IMR-90 (cell line): ENCODE results near the gene SMYD5. TPM values are rescaled to one million over a fixed set of nuclear protein-coding genes. Genes with fewer than 3 reads are reported as not detected.

ENCODE experiments used
- ATAC-seq: fragments of 200-7000 bp; cut with Tn5 transposase; 2 replicates; pipeline ENCODE4 v1.9.1; 2020; ENCODE audit warnings: low read depth, mild to moderate bottlenecking, moderate library complexity
- BruUV-seq: library from RNA; stranded (reverse); fragments of 400-500 nt; replicated peaks from 2 replicates; lab custom pipeline; 2021; lab: Mats Ljungman, UMichigan
- CTCF ChIA-PET: fragments of 300-600 bp; formaldehyde crosslinking; extraction: SDS; loops from one replicate; lab custom pipeline; 2021; ENCODE audit warnings: antibody characterized with exemption; lab: Yijun Ruan, JAX
- POLR2A ChIA-PET: fragments of 300-600 bp; sonication (Branson Sonifier 250); formaldehyde crosslinking; loops from one replicate; lab custom pipeline; 2022; ENCODE audit warnings: antibody characterized with exemption; ENCODE audit not compliant: unreplicated experiment; lab: Charles Lee
- DNase-seq: peaks from one replicate; pipeline ENCODE4 v3.0.0; 2013
- H2AFZ ChIP-seq: replicated peaks from 2 replicates; pipeline ENCODE3; 2013; ENCODE audit warnings: low read length, mild to moderate bottlenecking; ENCODE audit not compliant: poor library complexity
- H2AK5ac ChIP-seq: 2 replicates; pipeline ENCODE4 v1.6.1; 2013; ENCODE audit warnings: low read depth, low read length, inconsistent platforms
- H2AK9ac ChIP-seq: replicated peaks from 2 replicates; pipeline ENCODE3; 2013; ENCODE audit warnings: mild to moderate bottlenecking, low read depth, low read length, moderate library complexity; ENCODE audit not compliant: poor library complexity
- H2BK120ac ChIP-seq: 2 replicates; pipeline ENCODE4 v1.6.1; 2013; ENCODE audit warnings: low read depth, low read length, inconsistent platforms
- H2BK15ac ChIP-seq: 3 replicates; pipeline ENCODE4 v1.6.1; 2013; ENCODE audit warnings: low read depth, low read length, inconsistent platforms
- H2BK20ac ChIP-seq: 2 replicates; pipeline ENCODE4 v1.6.1; 2013; ENCODE audit warnings: low read depth, mild to moderate bottlenecking, inconsistent platforms, low read length, moderate library complexity
- H2BK5ac ChIP-seq: 2 replicates; pipeline ENCODE4 v1.6.1; 2013; ENCODE audit warnings: mild to moderate bottlenecking, low read depth, low read length, inconsistent platforms; ENCODE audit not compliant: poor library complexity, severe bottlenecking
- H3K14ac ChIP-seq: replicated peaks from 2 replicates; pipeline ENCODE4 v1.6.1; 2013; ENCODE audit warnings: low read depth, low read length, inconsistent platforms
- H3K18ac ChIP-seq: 2 replicates; pipeline ENCODE4 v1.6.1; 2013; ENCODE audit warnings: low read depth, low read length, control low read depth
- H3K23ac ChIP-seq: 2 replicates; pipeline ENCODE4 v1.6.1; 2013; ENCODE audit warnings: low read depth, low read length, inconsistent platforms
- H3K27ac ChIP-seq: 2 replicates; pipeline ENCODE4 v1.5.1; 2013; ENCODE audit warnings: mild to moderate bottlenecking, control low read depth, low read length; ENCODE audit not compliant: insufficient read depth
- H3K27me3 ChIP-seq: 2 replicates; pipeline ENCODE4 v1.6.1; 2013; ENCODE audit warnings: low read length; ENCODE audit not compliant: control insufficient read depth, insufficient read depth
- H3K36me3 ChIP-seq: 2 replicates; pipeline ENCODE4 v1.6.1; 2013; ENCODE audit warnings: low read length, mixed read lengths; ENCODE audit not compliant: control insufficient read depth, insufficient read depth
- H3K4ac ChIP-seq: 2 replicates; pipeline ENCODE4 v1.6.1; 2013; ENCODE audit warnings: low read depth, low read length, inconsistent platforms
- H3K4me1 ChIP-seq: 2 replicates; pipeline ENCODE4 v1.6.1; 2013; ENCODE audit warnings: low read length, mixed read lengths; ENCODE audit not compliant: control insufficient read depth, insufficient read depth
- H3K4me2 ChIP-seq: 2 replicates; pipeline ENCODE4 v1.6.1; 2013; ENCODE audit warnings: low read depth, mild to moderate bottlenecking, control low read depth, low read length, moderate library complexity
- H3K4me3 ChIP-seq: 2 replicates; pipeline ENCODE4 v1.5.1; 2013; ENCODE audit warnings: low read depth, mild to moderate bottlenecking, control low read depth, low read length, moderate library complexity; ENCODE audit not compliant: insufficient read depth
- H3K56ac ChIP-seq: 2 replicates; pipeline ENCODE4 v1.6.1; 2013; ENCODE audit warnings: low read length, inconsistent platforms; ENCODE audit not compliant: insufficient read depth; ENCODE audit errors: extremely low read depth
- H3K79me1 ChIP-seq, 2 experiments: 2 replicates each; pipeline ENCODE4 v1.6.1; 2013; ENCODE audit warnings: low read length in 2 of 2, inconsistent platforms in 1 of 2, low read depth in 1 of 2
- H3K9ac ChIP-seq: 2 replicates; pipeline ENCODE4 v1.6.1; 2013; ENCODE audit warnings: low read depth, low read length, control low read depth
- H3K9me1 ChIP-seq: 2 replicates; pipeline ENCODE4 v1.6.1; 2013; ENCODE audit warnings: low read length, inconsistent platforms; ENCODE audit not compliant: insufficient read depth
- H3K9me3 ChIP-seq: 2 replicates; pipeline ENCODE4 v1.6.1; 2013; ENCODE audit warnings: low read length; ENCODE audit not compliant: control insufficient read depth, insufficient read depth
- H4K20me1 ChIP-seq: 2 replicates; pipeline ENCODE4 v1.6.1; 2013; ENCODE audit warnings: low read length, inconsistent platforms; ENCODE audit not compliant: insufficient read depth
- H4K5ac ChIP-seq: 2 replicates; pipeline ENCODE4 v1.6.1; 2013; ENCODE audit warnings: mild to moderate bottlenecking, low read depth, low read length, control low read depth
- H4K8ac ChIP-seq, 2 experiments: 2 replicates each; pipeline ENCODE4 v1.6.1; 2013; ENCODE audit warnings: low read depth in 2 of 2, low read length in 2 of 2, control low read depth in 1 of 2, inconsistent platforms in 1 of 2
- H4K91ac ChIP-seq: 2 replicates; pipeline ENCODE4 v1.6.1; 2013; ENCODE audit warnings: low read depth, low read length, inconsistent platforms; ENCODE audit not compliant: insufficient read depth
- BHLHE40 ChIP-seq: fragments of 150-350 bp; IDR thresholded peaks from 2 replicates; pipeline ENCODE4 v1.6.1; 2016; ENCODE audit warnings: mild to moderate bottlenecking, low read depth, low read length
- CEBPB ChIP-seq: IDR thresholded peaks from 2 replicates; pipeline ENCODE4 v1.6.1; 2012; ENCODE audit warnings: low read depth, low read length, improper control_type of control experiment
- CHD1 ChIP-seq: IDR thresholded peaks from 2 replicates; pipeline ENCODE4 v1.6.1; 2012; ENCODE audit warnings: low read depth, low read length, improper control_type of control experiment
- CTCF ChIP-seq: conservative IDR thresholded peaks from 2 replicates; pipeline ENCODE4 v1.5.1; 2012; ENCODE audit warnings: mild to moderate bottlenecking, low read depth, low read length, improper control_type of control experiment
- FOS ChIP-seq: fragments of 150-350 bp; IDR thresholded peaks from 2 replicates; pipeline ENCODE4 v1.6.1; 2016; ENCODE audit warnings: low read depth, low read length
- MAFK ChIP-seq: IDR thresholded peaks from 2 replicates; pipeline ENCODE4 v1.6.1; 2012; ENCODE audit warnings: low read depth, low read length, improper control_type of control experiment
- MAZ ChIP-seq: IDR thresholded peaks from 2 replicates; pipeline ENCODE4 v1.6.1; 2012; ENCODE audit warnings: low read depth, mild to moderate bottlenecking, low read length, improper control_type of control experiment, moderate library complexity, borderline replicate concordance
- MXI1 ChIP-seq: IDR thresholded peaks from 2 replicates; pipeline ENCODE4 v1.6.1; 2012; ENCODE audit warnings: low read depth, mild to moderate bottlenecking, low read length, moderate library complexity, borderline replicate concordance
- NFE2L2 ChIP-seq: fragments of 150-350 bp; IDR thresholded peaks from 2 replicates; pipeline ENCODE4 v1.6.1; 2016; ENCODE audit warnings: low read depth, mild to moderate bottlenecking, low read length
- POLR2A ChIP-seq: IDR thresholded peaks from 2 replicates; pipeline ENCODE4 v1.6.1; 2012; ENCODE audit warnings: mild to moderate bottlenecking, low read depth, low read length
- RAD21 ChIP-seq: IDR thresholded peaks from 2 replicates; pipeline ENCODE4 v1.6.1; 2012; ENCODE audit warnings: low read length, improper control_type of control experiment
- RCOR1 ChIP-seq: IDR thresholded peaks from 2 replicates; pipeline ENCODE4 v1.6.1; 2012; ENCODE audit warnings: mild to moderate bottlenecking, low read length, improper control_type of control experiment; ENCODE audit not compliant: insufficient replicate concordance
- RFX5 ChIP-seq: IDR thresholded peaks from 2 replicates; pipeline ENCODE4 v1.8.0; 2012; ENCODE audit warnings: low read depth, mild to moderate bottlenecking, low read length, moderate library complexity
- SMC3 ChIP-seq: fragments of 150-350 bp; IDR thresholded peaks from 2 replicates; pipeline ENCODE4 v1.6.1; 2016; ENCODE audit warnings: low read depth, mild to moderate bottlenecking, antibody characterized with exemption, low read length, moderate library complexity
- WGBS, 2 experiments: methylation state at CpG; one replicate each; pipeline versions ENCODE4 v1.1.5 to v1.1.7; 2013; ENCODE audit warnings: missing lambda C conversion rate in 2 of 2; ENCODE audit not compliant: insufficient read length in 1 of 2; ENCODE audit errors: extremely low coverage in 2 of 2; 5-methylcytosine and 5-hydroxymethylcytosine counted together
- dilution Hi-C: fragments of 300-500 bp; cut with HindIII; formaldehyde crosslinking; loops from one replicate; pipeline ENCODE4 v1.14.3; 2018; ENCODE audit warnings: low sequenced_read_pairs; ENCODE audit not compliant: unreplicated experiment
- in situ Hi-C: fragments of 300-500 bp; cut with MboI; formaldehyde crosslinking; loops from 3 replicates; pipeline ENCODE4 v1.14.3; 2019; ENCODE audit warnings: low sequenced_read_pairs, inconsistent platforms, mixed read lengths
- intact Hi-C: fragments of 100-400 bp; cut with micrococcal nuclease; formaldehyde crosslinking; loops from 2 replicates; pipeline ENCODE4 v1.10.0; 2022
- polyA plus RNA-seq, 3 experiments: library from polyadenylated mRNA; depleted of rRNA; stranded (reverse); fragments of >200 nt; gene quantifications; 2 replicates each; pipeline ENCODE4 v1.2.3, GENCODE V29; 2012; ENCODE audit warnings: low replicate concordance in 1 of 3
- total RNA-seq: library from RNA; depleted of rRNA; stranded (reverse); fragments of >200 nt; gene quantifications from 2 replicates; pipeline ENCODE4 v1.2.3, GENCODE V29; 2012
- TF ChIP-seq, protein P1 (sequence below): fragments of 150-350 bp; IDR thresholded peaks from 2 replicates; pipeline ENCODE4 v1.6.1; 2016; ENCODE audit warnings: low read depth, mild to moderate bottlenecking, low read length, moderate library complexity, borderline replicate concordance
- TF ChIP-seq, protein P2 (sequence below): fragments of 150-350 bp; IDR thresholded peaks from 2 replicates; pipeline ENCODE4 v1.6.1; 2017; ENCODE audit warnings: mild to moderate bottlenecking, antibody characterized with exemption, low read length, low read depth

Gene SMYD5
- total and polyA plus RNA-seq, 2 of the 4 experiments (the other 2 are of a cell fraction): 17.8 to 19.7 TPM

GRCh38 chr2:73185965-73186364 lies 28.1 kb upstream of the SMYD5 start:
- Histone ChIP-seq H3K9me1 (no peaks in the 10 kb centered on the region), H4K91ac (no peak overlapping the region), H3K9ac (no peak overlapping the region), H3K4me2 (no peak overlapping the region), H3K56ac (no peak overlapping the region), H3K4me3 (no peak overlapping the region), H3K27ac (no peak overlapping the region), H3K36me3 (no peaks in the 10 kb centered on the region), H4K8ac (no peak overlapping the region), H3K79me1 (no peaks in the 10 kb centered on the region), H4K5ac (no peak overlapping the region), H3K4ac (no peak overlapping the region), H3K27me3 (peaks cover 60% of the 10 kb centered on the region), H2AK9ac (no peak overlapping the region), H2BK20ac (no peak overlapping the region), H3K9me3 (peaks cover 4% of the 10 kb centered on the region), H2BK5ac (no peak overlapping the region), H2BK15ac (no peak overlapping the region), H2AK5ac (no peak overlapping the region), H3K14ac (no peak overlapping the region), H3K4me1 (no peaks in the 10 kb centered on the region), H3K18ac (no peak overlapping the region), H2BK120ac (no peak overlapping the region), H4K20me1 (no peaks in the 10 kb centered on the region), H3K23ac (no peak overlapping the region), H2AFZ (no peak overlapping the region)
- BruUV-seq: no TSS peak
- WGBS, 2 experiments: no CpG with 5 or more reads among the region's 2 CpGs
- intact Hi-C loops: no loop called here
- dilution Hi-C loops: no loop called here
- DNase-seq (no peak), ATAC-seq (no peak)
- ChIA-PET POLR2A (no interaction called here), CTCF (no interaction called here)
- in situ Hi-C loops: no loop called here
- TF ChIP-seq FOS (no peak), MXI1 (no peak), RAD21 (no peak), RFX5 (no peak), CEBPB (no peak), CTCF (no peak), POLR2A (no peak), SMC3 (no peak), CHD1 (no peak), BHLHE40 (no peak), MAFK (no peak), NFE2L2 (no peak), RCOR1 (no peak), MAZ (no peak)
- TF ChIP-seq, protein P1, sequence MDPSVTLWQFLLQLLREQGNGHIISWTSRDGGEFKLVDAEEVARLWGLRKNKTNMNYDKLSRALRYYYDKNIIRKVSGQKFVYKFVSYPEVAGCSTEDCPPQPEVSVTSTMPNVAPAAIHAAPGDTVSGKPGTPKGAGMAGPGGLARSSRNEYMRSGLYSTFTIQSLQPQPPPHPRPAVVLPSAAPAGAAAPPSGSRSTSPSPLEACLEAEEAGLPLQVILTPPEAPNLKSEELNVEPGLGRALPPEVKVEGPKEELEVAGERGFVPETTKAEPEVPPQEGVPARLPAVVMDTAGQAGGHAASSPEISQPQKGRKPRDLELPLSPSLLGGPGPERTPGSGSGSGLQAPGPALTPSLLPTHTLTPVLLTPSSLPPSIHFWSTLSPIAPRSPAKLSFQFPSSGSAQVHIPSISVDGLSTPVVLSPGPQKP: no peak
- TF ChIP-seq, protein P2, sequence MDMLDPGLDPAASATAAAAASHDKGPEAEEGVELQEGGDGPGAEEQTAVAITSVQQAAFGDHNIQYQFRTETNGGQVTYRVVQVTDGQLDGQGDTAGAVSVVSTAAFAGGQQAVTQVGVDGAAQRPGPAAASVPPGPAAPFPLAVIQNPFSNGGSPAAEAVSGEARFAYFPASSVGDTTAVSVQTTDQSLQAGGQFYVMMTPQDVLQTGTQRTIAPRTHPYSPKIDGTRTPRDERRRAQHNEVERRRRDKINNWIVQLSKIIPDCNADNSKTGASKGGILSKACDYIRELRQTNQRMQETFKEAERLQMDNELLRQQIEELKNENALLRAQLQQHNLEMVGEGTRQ: no peak
